C4-2B (cell line): ENCODE measurements around the gene MMP27.

ENCODE experiments used
- CTCF ChIP-seq: fragments of 450-650 bp; conservative IDR thresholded peaks from 2 replicates; pipeline ENCODE4 v1.5.1; 2017; ENCODE audit warnings: mild to moderate bottlenecking
- ZFX ChIP-seq: fragments of 450-650 bp; IDR thresholded peaks from 2 replicates; pipeline ENCODE4 v1.6.1; 2017

DNA sequence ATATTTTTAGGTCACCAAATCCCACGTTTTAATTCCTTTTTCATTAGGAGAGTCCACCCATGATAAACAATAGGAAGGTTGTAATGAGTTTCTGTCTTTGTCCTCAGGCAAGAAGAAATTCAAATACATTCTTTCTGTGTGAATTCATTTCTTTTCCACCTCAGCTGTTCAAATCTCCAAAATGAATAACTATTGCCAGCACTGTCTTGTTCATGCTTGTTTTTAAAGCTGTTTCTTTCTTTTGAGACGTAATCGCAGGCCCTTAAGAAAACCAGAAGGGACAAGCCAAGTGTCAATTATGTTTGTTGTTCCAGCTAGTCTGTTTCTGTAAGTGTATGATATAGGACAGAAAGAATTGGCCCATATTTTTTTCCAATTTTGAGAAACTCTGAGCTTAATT, 20.2 kb downstream of the MMP27 start:
- TF ChIP-seq CTCF, result no peak
- TF ChIP-seq ZFX, result no peak
